ENCODE measurements around the gene SIN3A.
A peak's percentile ranks its signal among the peaks of the same experiment; 100 is the strongest.

SIN3A gene

DNA sequence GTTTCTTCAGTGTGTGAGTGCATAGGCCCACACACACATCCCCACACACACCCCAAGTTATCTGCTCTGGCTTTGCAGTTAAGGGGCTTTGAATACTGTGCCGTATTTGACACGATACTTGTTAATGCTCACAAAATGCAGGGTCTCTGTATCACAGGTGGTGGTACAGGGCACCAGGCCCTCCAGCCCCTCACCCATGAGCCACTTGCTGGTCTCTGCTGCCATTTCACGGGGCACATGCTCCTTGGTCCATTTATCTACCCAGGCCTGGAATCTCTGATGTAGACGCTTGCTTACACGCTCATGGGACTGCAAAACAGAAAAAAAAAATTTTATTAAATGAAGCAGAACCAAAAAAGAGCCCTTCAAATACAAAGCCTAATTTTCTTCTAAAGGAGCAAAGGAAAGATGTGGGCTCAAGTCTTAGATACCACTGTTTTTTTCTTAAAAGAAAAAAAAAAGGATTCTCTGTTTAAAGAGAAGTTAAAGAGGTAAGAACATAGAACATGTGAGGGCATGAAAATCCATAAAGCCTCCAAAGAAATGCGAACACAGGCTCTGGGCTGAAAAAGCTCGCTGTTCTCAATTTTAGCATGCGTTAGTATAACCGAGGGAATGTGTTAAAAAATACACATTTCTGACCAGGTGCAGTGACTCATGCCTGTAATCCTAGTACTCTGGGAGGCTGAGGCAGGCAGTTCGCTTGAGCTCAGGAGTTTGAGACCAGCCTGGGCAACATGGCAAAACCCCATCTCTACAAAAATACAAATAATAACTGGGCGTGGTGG, 79.4 kb downstream of the SIN3A start:
- no peak for DNase-seq

- DNase-seq, result no peak
These were observed 80.0 kb downstream of the SIN3A start for GRCh38 chr15:75371486-75371885.

DNA sequence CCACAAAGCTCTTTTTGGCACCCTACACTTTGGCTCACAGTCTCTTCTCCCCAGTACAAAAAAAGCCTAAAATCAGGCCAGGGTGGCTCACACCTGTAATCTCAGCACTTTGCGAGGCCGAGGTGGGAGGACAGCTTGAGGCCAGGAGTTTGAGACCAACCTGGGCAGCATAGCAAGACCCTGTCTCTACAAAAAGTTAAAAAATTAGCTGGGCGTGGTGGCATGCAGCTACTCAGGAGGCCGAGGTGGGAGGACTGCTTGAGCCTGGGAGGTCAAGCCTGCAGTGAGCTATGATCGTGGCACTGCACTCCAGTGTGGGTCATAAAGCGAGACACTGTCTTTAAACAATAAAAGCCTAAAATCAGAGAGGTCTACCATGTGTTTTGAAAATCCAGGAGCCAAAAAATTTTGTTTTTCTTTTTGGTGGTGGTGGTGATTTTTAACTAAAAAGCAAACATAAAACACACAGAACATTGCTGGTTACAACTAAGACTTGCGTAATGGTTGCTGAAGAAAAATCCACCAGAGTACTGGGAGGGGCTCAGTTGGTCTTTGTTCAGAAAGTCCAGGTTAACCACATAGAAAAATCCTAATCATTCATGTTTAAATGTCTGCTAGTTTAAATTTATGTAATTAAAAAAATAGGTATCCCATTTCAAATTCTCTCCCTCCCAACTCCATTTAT, 81.5 kb downstream of the SIN3A start:
- no peak for DNase-seq

DNA sequence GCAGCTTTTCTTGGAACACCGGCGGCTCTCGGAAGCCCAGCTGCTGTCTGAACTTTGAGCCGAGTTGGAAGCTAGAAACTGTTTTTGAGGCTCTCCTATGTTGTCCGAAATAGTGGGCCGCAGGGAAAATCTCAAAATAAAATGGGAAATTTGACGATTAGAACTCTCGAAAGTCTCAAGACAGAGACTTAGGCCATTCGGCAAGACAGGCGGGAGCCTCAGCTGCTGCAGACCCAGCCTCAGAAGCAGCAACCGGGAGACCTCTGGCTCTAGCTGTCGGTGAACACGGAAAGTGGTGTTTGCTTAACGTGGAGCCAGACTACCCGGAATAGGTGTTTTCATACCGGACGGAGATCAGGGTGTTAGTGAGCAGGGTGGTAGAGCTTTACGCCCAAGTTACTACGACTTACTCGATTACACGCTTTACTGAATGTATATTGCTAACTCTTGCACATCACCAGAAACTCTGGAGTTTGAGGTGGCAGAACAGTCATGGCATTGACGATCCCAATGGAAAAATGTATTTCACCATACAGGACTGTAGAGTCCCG, 82.7 kb downstream of the SIN3A start:
- DNase-seq, result no peak

- peak; percentile 96 for DNase-seq
These were observed 83.4 kb downstream of the SIN3A start, which contains the start of gene MAN2C1 for GRCh38 chr15:75367913-75368688. Gene MAN2C1 (minus strand): TSS chr15:75368607. CDS start chr15:75368583, 24 bp downstream.

- no peak for DNase-seq
These were observed 84.0 kb downstream of the SIN3A start for GRCh38 chr15:75367406-75367912.

- no peak for DNase-seq
These were observed 84.5 kb downstream of the SIN3A start for GRCh38 chr15:75367006-75367405.

DNA sequence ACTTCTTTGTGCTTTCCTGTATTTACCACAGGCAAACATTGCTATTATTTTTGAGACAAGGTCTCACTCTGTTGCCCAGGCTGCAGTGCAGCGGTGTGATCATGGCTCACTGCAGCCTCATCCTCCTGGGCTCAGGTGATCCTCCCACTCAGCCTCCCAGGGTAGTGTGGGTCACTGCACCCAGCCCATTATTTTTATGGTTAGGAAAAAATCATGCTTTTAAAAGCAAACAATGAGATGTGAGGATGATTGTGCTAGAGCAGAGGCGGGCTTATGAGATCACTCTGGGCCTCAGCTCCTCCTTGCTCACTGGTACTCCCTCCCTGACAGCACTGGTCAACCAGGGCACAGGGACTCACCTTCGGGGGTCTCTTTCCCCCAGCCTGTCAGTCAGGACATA, 85.3 kb downstream of the SIN3A start:
- DNase-seq, result no peak

- no peak for DNase-seq
These were observed 86.6 kb downstream of the SIN3A start for GRCh38 chr15:75364881-75365280.

GRCh38 chr15:75363786-75364185, 87.7 kb downstream of the SIN3A start:
- no peak for DNase-seq

DNA sequence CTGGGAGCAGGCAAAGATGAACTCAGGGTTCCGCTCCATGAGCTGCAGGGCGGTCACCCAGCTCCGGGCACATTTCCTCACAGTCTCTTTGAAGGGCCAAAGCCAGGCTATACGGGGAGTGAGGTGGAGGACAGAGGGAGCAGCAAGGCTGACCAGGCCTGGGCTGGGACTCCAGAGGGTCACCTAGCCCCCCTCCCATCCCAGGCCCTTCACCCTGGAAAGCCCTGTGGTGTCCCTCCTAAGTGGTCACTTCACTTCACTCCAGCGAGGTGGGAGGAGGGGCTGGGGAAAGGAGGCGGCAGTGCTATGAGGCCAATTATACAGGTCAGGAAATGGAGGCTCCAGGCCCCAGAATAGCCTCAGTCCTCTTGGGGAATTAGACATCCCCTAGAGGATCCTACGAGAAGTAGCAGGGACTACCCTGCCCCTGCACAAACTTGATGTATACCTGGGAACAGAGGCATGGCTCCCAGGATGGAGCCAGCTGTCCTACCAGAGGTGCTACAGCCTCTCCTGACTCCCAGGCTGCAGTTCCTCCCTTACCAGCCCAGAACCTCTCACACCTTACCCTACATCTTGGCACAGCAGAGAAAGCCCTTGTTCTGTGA, 88.7 kb downstream of the SIN3A start:
- no peak for DNase-seq

- no peak for DNase-seq
These were observed 89.4 kb downstream of the SIN3A start for GRCh38 chr15:75361989-75362641.

GRCh38 chr15:75361361-75361988, 90.0 kb downstream of the SIN3A start:
- no peak for DNase-seq

- DNase-seq, result no peak
These were observed 90.6 kb downstream of the SIN3A start for GRCh38 chr15:75360856-75361255.

- no peak for DNase-seq
These were observed 91.1 kb downstream of the SIN3A start for GRCh38 chr15:75360391-75360790.

- DNase-seq, result no peak
These were observed 91.8 kb downstream of the SIN3A start for GRCh38 chr15:75359537-75360250.

DNA sequence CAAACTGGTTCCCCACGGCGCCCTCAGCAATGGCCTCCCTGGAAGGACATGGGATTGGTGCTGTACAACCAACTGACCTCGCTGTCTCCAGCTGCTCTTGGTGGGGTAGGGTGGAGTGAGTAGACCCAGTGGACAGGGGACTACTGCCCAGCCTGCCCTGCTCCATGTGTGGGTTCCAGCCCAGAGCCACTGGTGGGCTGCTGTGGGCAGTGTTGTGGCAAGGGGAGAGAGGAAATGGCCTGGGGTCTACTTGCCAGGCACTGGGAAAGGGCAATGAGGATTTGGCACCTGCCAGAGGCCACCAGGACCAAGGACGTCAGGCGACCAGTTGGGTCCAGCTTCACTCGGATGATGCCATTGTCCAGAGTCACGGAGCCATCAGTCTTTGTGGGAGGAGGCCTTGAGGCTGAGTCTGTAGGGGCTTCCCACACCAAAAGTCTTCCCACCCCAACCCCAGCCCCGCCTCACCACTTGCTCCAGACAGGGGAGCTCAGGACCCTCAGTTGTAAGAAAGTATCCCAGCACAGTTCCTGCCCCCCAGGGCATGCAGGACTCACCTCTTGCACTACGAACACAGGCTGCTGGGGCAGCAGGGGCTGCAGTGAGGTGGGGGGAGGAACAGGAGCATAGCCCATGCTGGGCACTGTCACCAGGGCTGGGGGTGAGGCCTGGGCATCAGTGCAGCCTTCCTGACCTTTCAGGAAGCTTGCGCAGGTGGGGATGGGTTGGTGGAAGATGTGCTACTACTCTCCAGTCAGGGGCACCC, 92.5 kb downstream of the SIN3A start:
- DNase-seq, result no peak

GRCh38 chr15:75357976-75358673, 93.4 kb downstream of the SIN3A start:
- DNase-seq, result no peak

- DNase-seq, result no peak
These were observed 95.0 kb downstream of the SIN3A start for GRCh38 chr15:75356517-75356916.

Data from fibroblast of skin of scalp (primary cell).